Type B pancreatic cell (in vitro differentiated cells): ENCODE results near the gene CCNH. TPM values are rescaled to one million over a fixed set of nuclear protein-coding genes. Genes with fewer than 3 reads are reported as not detected.

Experiments
- DNase-seq: peaks from one replicate; pipeline ENCODE4 v3.0.0; 2021; ENCODE audit warnings: mixed read lengths; ENCODE audit not compliant: unreplicated experiment; ENCODE audit errors: extremely low spot score
- H3K27ac Mint-ChIP-seq: 2 replicates; pipeline ENCODE4 v1.8.0; 2021; ENCODE audit warnings: mild to moderate bottlenecking, mixed read lengths
- H3K27me3 Mint-ChIP-seq: 2 replicates; pipeline ENCODE4 v1.8.0; 2021; ENCODE audit warnings: mixed read lengths
- H3K36me3 Mint-ChIP-seq: 2 replicates; pipeline ENCODE4 v1.8.0; 2021; ENCODE audit warnings: mixed read lengths
- H3K4me1 Mint-ChIP-seq: one replicate; pipeline ENCODE4 v1.8.0; 2021; ENCODE audit warnings: mixed read lengths; ENCODE audit not compliant: unreplicated experiment
- H3K4me3 Mint-ChIP-seq: 2 replicates; pipeline ENCODE4 v1.8.0; 2021; ENCODE audit warnings: mild to moderate bottlenecking, mixed read lengths
- H3K9me3 Mint-ChIP-seq: 2 replicates; pipeline ENCODE4 v1.8.0; 2021; ENCODE audit warnings: mixed read lengths
- total RNA-seq: library from RNA; stranded (reverse); gene quantifications from 2 replicates; pipeline ENCODE4 v1.2.1, GENCODE V29; 2021; ENCODE audit warnings: low replicate concordance
- TF ChIP-seq, protein P1 (sequence below): fragments of 200-600 bp; sonication (generic); conservative IDR thresholded peaks from 2 replicates; pipeline ENCODE4 v1.5.0; 2021; ENCODE audit warnings: antibody characterized with exemption, mild to moderate bottlenecking

Gene CCNH
- total RNA-seq, 1 donor from 2014 or later: 34.1 TPM

GRCh38 chr5:87383216-87383615, 29.5 kb downstream of the CCNH start:
- no peak for DNase-seq
- TF ChIP-seq, protein P1, sequence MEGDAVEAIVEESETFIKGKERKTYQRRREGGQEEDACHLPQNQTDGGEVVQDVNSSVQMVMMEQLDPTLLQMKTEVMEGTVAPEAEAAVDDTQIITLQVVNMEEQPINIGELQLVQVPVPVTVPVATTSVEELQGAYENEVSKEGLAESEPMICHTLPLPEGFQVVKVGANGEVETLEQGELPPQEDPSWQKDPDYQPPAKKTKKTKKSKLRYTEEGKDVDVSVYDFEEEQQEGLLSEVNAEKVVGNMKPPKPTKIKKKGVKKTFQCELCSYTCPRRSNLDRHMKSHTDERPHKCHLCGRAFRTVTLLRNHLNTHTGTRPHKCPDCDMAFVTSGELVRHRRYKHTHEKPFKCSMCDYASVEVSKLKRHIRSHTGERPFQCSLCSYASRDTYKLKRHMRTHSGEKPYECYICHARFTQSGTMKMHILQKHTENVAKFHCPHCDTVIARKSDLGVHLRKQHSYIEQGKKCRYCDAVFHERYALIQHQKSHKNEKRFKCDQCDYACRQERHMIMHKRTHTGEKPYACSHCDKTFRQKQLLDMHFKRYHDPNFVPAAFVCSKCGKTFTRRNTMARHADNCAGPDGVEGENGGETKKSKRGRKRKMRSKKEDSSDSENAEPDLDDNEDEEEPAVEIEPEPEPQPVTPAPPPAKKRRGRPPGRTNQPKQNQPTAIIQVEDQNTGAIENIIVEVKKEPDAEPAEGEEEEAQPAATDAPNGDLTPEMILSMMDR: no peak
- Mint-ChIP-seq H3K4me3 (no peak overlapping the region), H3K27ac (no peak overlapping the region), H3K9me3 (no peaks in the 10 kb centered on the region), H3K4me1 (no peaks in the 10 kb centered on the region), H3K27me3 (no peaks in the 10 kb centered on the region), H3K36me3 (peaks cover 11% of the 10 kb centered on the region)

GRCh38 chr5:87382224-87382623, 30.5 kb downstream of the CCNH start:
- TF ChIP-seq, protein P1: no peak
- Mint-ChIP-seq H3K27ac (no peak overlapping the region), H3K4me3 (no peak overlapping the region), H3K27me3 (no peaks in the 10 kb centered on the region), H3K36me3 (peaks cover 10% of the 10 kb centered on the region), H3K9me3 (no peaks in the 10 kb centered on the region), H3K4me1 (no peaks in the 10 kb centered on the region)
- DNase-seq: no peak

DNA sequence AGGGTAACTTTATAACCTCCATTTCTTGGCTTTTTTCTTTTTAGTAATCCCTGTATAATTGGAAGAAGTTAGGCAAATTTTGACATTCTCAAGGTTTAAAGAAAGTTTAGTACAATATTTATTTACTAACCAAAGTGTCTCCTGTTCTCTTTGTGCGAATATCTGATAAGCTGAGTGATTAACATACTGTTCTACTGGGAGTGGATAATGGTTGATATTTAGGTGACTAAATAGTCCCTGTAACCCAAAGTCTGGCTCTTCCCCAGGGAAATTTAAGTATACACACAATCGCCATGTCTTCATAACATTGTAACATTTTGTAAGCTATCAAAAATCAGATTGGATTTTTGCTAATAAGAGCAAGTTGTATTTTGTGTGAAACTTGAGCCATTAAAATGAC, 40.0 kb downstream of the CCNH start:
- Mint-ChIP-seq H3K27ac (no peak overlapping the region), H3K36me3 (peaks cover 19% of the 10 kb centered on the region), H3K27me3 (no peaks in the 10 kb centered on the region), H3K4me1 (no peaks in the 10 kb centered on the region), H3K9me3 (no peaks in the 10 kb centered on the region), H3K4me3 (no peak overlapping the region)
- DNase-seq: no peak
- TF ChIP-seq, protein P1: no peak

- DNase-seq: no peak
- H3K4me1 Mint-ChIP-seq: no peaks in the 10 kb centered on the region
- H3K9me3 Mint-ChIP-seq: no peaks in the 10 kb centered on the region
- no peak overlapping the region for H3K4me3 Mint-ChIP-seq
- TF ChIP-seq, protein P1: no peak
- no peaks in the 10 kb centered on the region for H3K27me3 Mint-ChIP-seq
- no peak overlapping the region for H3K27ac Mint-ChIP-seq
- H3K36me3 Mint-ChIP-seq: peaks cover 27% of the 10 kb centered on the region
These were observed 43.3 kb downstream of the CCNH start for GRCh38 chr5:87369431-87369830.

DNA sequence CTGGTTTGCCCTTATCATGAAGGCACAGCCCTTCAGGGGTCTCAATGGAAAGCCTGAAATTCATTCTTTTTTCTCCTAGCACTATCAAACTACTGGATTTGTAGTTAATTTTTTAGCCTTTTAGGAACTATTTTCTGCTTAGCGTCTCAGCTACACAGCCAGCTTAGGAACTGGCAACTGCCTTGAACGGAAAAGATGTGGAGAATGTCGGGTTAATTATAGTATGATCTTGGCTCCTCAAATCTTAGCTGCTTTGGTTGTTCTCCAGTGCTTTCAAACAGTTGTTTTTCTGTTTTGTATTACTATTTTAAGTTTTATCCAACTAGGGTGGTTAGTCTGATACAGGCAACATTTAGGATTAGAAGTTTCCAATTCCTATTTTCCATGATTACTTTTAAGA, 44.1 kb downstream of the CCNH start:
- H3K27me3 Mint-ChIP-seq: no peaks in the 10 kb centered on the region
- H3K36me3 Mint-ChIP-seq: peaks cover 29% of the 10 kb centered on the region
- no peak overlapping the region for H3K4me3 Mint-ChIP-seq
- DNase-seq: no peak
- no peaks in the 10 kb centered on the region for H3K4me1 Mint-ChIP-seq
- no peak overlapping the region for H3K27ac Mint-ChIP-seq
- H3K9me3 Mint-ChIP-seq: no peaks in the 10 kb centered on the region
- TF ChIP-seq, protein P1: no peak

- H3K27me3 Mint-ChIP-seq: no peaks in the 10 kb centered on the region
- peaks cover 19% of the 10 kb centered on the region for H3K36me3 Mint-ChIP-seq
- no peak overlapping the region for H3K27ac Mint-ChIP-seq
- TF ChIP-seq, protein P1: no peak
- H3K4me1 Mint-ChIP-seq: no peaks in the 10 kb centered on the region
- no peak overlapping the region for H3K4me3 Mint-ChIP-seq
- no peak for DNase-seq
- H3K9me3 Mint-ChIP-seq: no peaks in the 10 kb centered on the region
These were observed 45.5 kb downstream of the CCNH start for GRCh38 chr5:87367243-87367642.
